DOHH2 (cell line): ENCODE measurements around the gene TEAD3.

ENCODE experiments used
- H3F3A ChIP-seq: fragments of 200-600 bp; sonication (generic), shearing (Covaris generic); 2 replicates; pipeline ENCODE4 v1.6.0; 2016; ENCODE audit warnings: antibody characterized with exemption, mild to moderate bottlenecking; ENCODE audit not compliant: control insufficient read depth, insufficient read depth
- H3K27ac ChIP-seq: fragments of 200-600 bp; sonication (generic); 2 replicates; pipeline ENCODE4 v1.5.1; 2014; ENCODE audit warnings: low read depth, mild to moderate bottlenecking, low read length, moderate library complexity
- H3K27me3 ChIP-seq: fragments of 200-600 bp; sonication (generic); 2 replicates; pipeline ENCODE4 v1.6.1; 2014; ENCODE audit warnings: mild to moderate bottlenecking, low read length, mixed read lengths; ENCODE audit not compliant: control insufficient read depth
- H3K36me3 ChIP-seq: fragments of 200-600 bp; sonication (generic); 2 replicates; pipeline ENCODE4 v1.6.1; 2014; ENCODE audit warnings: mild to moderate bottlenecking, low read length, moderate library complexity, mixed read lengths; ENCODE audit not compliant: control insufficient read depth
- H3K4me1 ChIP-seq: fragments of 200-600 bp; sonication (generic); 2 replicates; pipeline ENCODE4 v1.6.1; 2014; ENCODE audit warnings: mild to moderate bottlenecking, low read length, mixed read lengths; ENCODE audit not compliant: control insufficient read depth
- H3K4me2 ChIP-seq: fragments of 200-600 bp; sonication (generic); 2 replicates; pipeline ENCODE4 v1.6.0; 2014; ENCODE audit warnings: mild to moderate bottlenecking, low read length, moderate library complexity
- H3K4me3 ChIP-seq: fragments of 200-600 bp; sonication (generic); 2 replicates; pipeline ENCODE4 v1.5.1; 2014; ENCODE audit warnings: mild to moderate bottlenecking, low read length, mixed read lengths
- H3K79me2 ChIP-seq: fragments of 200-600 bp; sonication (generic); 2 replicates; pipeline ENCODE4 v1.6.1; 2014; ENCODE audit warnings: mild to moderate bottlenecking, low read length, mixed read lengths; ENCODE audit not compliant: control insufficient read depth
- H3K9me2 ChIP-seq: fragments of 200-600 bp; sonication (generic); replicated peaks from 2 replicates; pipeline ENCODE4 v1.6.1; 2014; ENCODE audit warnings: mild to moderate bottlenecking, low read length, mixed read lengths; ENCODE audit not compliant: control insufficient read depth
- H3K9me3 ChIP-seq: fragments of 200-600 bp; sonication (generic); 2 replicates; pipeline ENCODE4 v1.6.1; 2014; ENCODE audit warnings: antibody characterized with exemption, low read length, mixed read lengths; ENCODE audit not compliant: control insufficient read depth, insufficient read depth
- H4K20me1 ChIP-seq: fragments of 200-600 bp; sonication (generic); 2 replicates; pipeline ENCODE4 v1.6.0; 2014; ENCODE audit warnings: low read depth, mild to moderate bottlenecking, antibody characterized with exemption, low read length, moderate library complexity; ENCODE audit not compliant: control insufficient read depth, insufficient read depth
- EZH2phosphoT487 ChIP-seq: fragments of 200-600 bp; sonication (generic); IDR thresholded peaks from 2 replicates; pipeline ENCODE4 v1.6.1; 2017; ENCODE audit warnings: borderline replicate concordance, mild to moderate bottlenecking, antibody characterized with exemption, low read length, moderate library complexity, mixed read lengths
- TF ChIP-seq, protein P1 (sequence below): fragments of 200-600 bp; sonication (generic); IDR thresholded peaks from one replicate; pipeline ENCODE4 v1.5.1; 2014; ENCODE audit warnings: antibody characterized with exemption, mild to moderate bottlenecking, low read depth, low read length; ENCODE audit not compliant: poor library complexity, severe bottlenecking

Gene TEAD3

GRCh38 chr6:35489995-35490791 is 6.7 kb downstream of the TEAD3 start:
- no peak overlapping the region for H3K4me2 ChIP-seq
- H4K20me1 ChIP-seq, result 0 out of 2 replicates have a peak, but pooled peaks cover under 1% of the 10 kb centered on the region
- H3K9me3 ChIP-seq, result no peaks in the 10 kb centered on the region
- no peaks in the 10 kb centered on the region for H3K9me2 ChIP-seq
- no peak overlapping the region for H3K27ac ChIP-seq
- H3K79me2 ChIP-seq, result no peaks in the 10 kb centered on the region
- H3K4me3 ChIP-seq, result no peak overlapping the region
- TF ChIP-seq EZH2phosphoT487, result no peak
- TF ChIP-seq, protein P1, sequence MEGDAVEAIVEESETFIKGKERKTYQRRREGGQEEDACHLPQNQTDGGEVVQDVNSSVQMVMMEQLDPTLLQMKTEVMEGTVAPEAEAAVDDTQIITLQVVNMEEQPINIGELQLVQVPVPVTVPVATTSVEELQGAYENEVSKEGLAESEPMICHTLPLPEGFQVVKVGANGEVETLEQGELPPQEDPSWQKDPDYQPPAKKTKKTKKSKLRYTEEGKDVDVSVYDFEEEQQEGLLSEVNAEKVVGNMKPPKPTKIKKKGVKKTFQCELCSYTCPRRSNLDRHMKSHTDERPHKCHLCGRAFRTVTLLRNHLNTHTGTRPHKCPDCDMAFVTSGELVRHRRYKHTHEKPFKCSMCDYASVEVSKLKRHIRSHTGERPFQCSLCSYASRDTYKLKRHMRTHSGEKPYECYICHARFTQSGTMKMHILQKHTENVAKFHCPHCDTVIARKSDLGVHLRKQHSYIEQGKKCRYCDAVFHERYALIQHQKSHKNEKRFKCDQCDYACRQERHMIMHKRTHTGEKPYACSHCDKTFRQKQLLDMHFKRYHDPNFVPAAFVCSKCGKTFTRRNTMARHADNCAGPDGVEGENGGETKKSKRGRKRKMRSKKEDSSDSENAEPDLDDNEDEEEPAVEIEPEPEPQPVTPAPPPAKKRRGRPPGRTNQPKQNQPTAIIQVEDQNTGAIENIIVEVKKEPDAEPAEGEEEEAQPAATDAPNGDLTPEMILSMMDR, result no peak
- no peaks in the 10 kb centered on the region for H3F3A ChIP-seq
- peaks cover 10% of the 10 kb centered on the region for H3K4me1 ChIP-seq
- H3K36me3 ChIP-seq, result no peaks in the 10 kb centered on the region
- H3K27me3 ChIP-seq, result peaks cover 67% of the 10 kb centered on the region

DNA sequence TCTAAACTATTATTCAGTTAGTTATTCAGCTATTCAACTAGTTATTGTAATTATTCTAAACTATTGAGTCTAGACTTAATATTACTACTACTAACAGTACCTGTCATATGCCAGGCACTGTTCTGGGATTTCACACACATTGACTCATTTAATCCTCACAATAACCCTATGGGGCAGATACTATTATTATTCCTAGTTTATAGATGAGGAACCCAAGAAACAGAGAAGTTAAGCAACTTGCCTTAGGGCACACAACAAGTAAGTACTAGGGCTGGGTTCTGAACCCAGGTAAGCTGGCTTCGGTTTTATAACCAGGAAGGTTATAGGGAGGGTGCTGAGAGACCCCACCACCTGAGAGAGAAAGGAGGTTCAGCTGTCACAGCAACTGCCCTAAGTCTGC is 7.8 kb downstream of the TEAD3 start:
- Histone ChIP-seq H3K9me3 (no peaks in the 10 kb centered on the region), H3F3A (no peaks in the 10 kb centered on the region), H3K9me2 (no peaks in the 10 kb centered on the region), H3K4me3 (no peak overlapping the region), H3K4me2 (no peak overlapping the region), H3K27me3 (peaks cover 62% of the 10 kb centered on the region), H3K27ac (no peak overlapping the region), H3K4me1 (peaks cover 4% of the 10 kb centered on the region), H3K79me2 (no peaks in the 10 kb centered on the region), H4K20me1 (no peaks in the 10 kb centered on the region), H3K36me3 (no peaks in the 10 kb centered on the region)
- TF ChIP-seq EZH2phosphoT487, result no peak
- TF ChIP-seq, protein P1, result no peak

DNA sequence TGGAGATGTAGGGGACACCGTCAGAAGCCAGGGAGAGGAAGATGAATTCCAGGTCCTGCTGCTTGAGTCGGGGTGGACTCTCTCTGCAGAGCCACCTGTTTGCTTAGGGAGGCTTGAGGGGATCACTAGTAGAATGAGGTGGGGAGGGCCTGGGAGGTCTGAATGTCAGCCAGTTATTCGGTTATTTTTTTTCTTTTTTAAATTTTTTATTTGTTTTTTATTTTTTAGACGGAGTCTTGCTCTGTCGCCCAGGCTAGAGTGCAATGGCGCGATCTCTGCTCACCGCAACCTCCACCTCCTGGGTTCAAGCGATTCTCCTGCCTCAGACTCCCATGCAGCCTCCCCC is 8.4 kb downstream of the TEAD3 start:
- no peak for TF ChIP-seq EZH2phosphoT487
- TF ChIP-seq, protein P1, result no peak
- Histone ChIP-seq H3K9me3 (no peaks in the 10 kb centered on the region), H3K36me3 (no peaks in the 10 kb centered on the region), H3K9me2 (no peaks in the 10 kb centered on the region), H3K27me3 (peaks cover 61% of the 10 kb centered on the region), H4K20me1 (no peaks in the 10 kb centered on the region), H3K4me1 (no peaks in the 10 kb centered on the region), H3K27ac (no peak overlapping the region), H3K4me3 (no peak overlapping the region), H3F3A (no peaks in the 10 kb centered on the region), H3K4me2 (no peak overlapping the region), H3K79me2 (no peaks in the 10 kb centered on the region)
